ENCODE measurements around the gene RALBP1.
"Not testable (repeated sequence)": the region's sequence is repeated elsewhere in the genome, so short reads cannot be mapped to it uniquely, and the experiment has no call there.

RALBP1 gene

GRCh38 chr18:9474983-9475642 lies at the start of gene RALBP1:
TSS of gene RALBP1 (plus strand) at chr18:9475513. CDS start at chr18:9513046, 37,533 bp downstream.
- DNase-seq: peak; percentile 74

- no peak for DNase-seq
Measured at GRCh38 chr18:9426753-9427152, 48.6 kb upstream of the RALBP1 start.

GRCh38 chr18:9428301-9428706 lies 47.0 kb upstream of the RALBP1 start:
- DNase-seq: no peak

- no peak for DNase-seq
Measured at GRCh38 chr18:9428862-9429661, 46.3 kb upstream of the RALBP1 start.

GRCh38 chr18:9429662-9429993 lies 45.7 kb upstream of the RALBP1 start:
- DNase-seq: no peak

GRCh38 chr18:9430315-9430714 lies 45.0 kb upstream of the RALBP1 start:
- DNase-seq: not testable (repeated sequence)

GRCh38 chr18:9431296-9431695 lies 44.0 kb upstream of the RALBP1 start:
- DNase-seq: no peak

- not testable (repeated sequence) for DNase-seq
Measured at GRCh38 chr18:9433122-9433521, 42.2 kb upstream of the RALBP1 start.

- DNase-seq: no peak
Measured at GRCh38 chr18:9433671-9434121, 41.6 kb upstream of the RALBP1 start.

- no peak for DNase-seq
Measured at GRCh38 chr18:9434122-9434701, 41.1 kb upstream of the RALBP1 start.

GRCh38 chr18:9435041-9435440 lies 40.3 kb upstream of the RALBP1 start:
- no peak for DNase-seq

- no peak for DNase-seq
Measured at GRCh38 chr18:9436206-9436929, 38.9 kb upstream of the RALBP1 start.

- no peak for DNase-seq
Measured at GRCh38 chr18:9437021-9437437, 38.3 kb upstream of the RALBP1 start.

GRCh38 chr18:9437672-9438071 lies 37.6 kb upstream of the RALBP1 start:
- DNase-seq: no peak

- no peak for DNase-seq
Measured at GRCh38 chr18:9441061-9441460, 34.3 kb upstream of the RALBP1 start.

GRCh38 chr18:9444549-9444948 lies 30.8 kb upstream of the RALBP1 start:
- no peak for DNase-seq

- DNase-seq: no peak
Measured at GRCh38 chr18:9446839-9447238, 28.5 kb upstream of the RALBP1 start.

- no peak for DNase-seq
Measured at GRCh38 chr18:9447334-9447733, 28.0 kb upstream of the RALBP1 start.

- DNase-seq: no peak
Measured at GRCh38 chr18:9449600-9450414, 25.5 kb upstream of the RALBP1 start.

- not testable (repeated sequence) for DNase-seq
Measured at GRCh38 chr18:9450920-9451319, 24.4 kb upstream of the RALBP1 start.

- DNase-seq: no peak
Measured at GRCh38 chr18:9453283-9453682, 22.0 kb upstream of the RALBP1 start.

GRCh38 chr18:9454061-9454703 lies 21.1 kb upstream of the RALBP1 start:
- DNase-seq: no peak
